HCT116 (cell line): Measurements from ENCODE around the gene MED31. TPM values are rescaled to one million over a fixed set of nuclear protein-coding genes. Genes with fewer than 3 reads are reported as not detected.

Source experiments
- ATAC-seq: fragments of 200-7000 bp; cut with Tn5 transposase; 2 replicates; pipeline ENCODE4 v1.9.1; 2020; ENCODE audit warnings: mild to moderate bottlenecking, moderate library complexity
- BruUV-seq: library from RNA; stranded (reverse); fragments of 400-500 nt; replicated peaks from 2 replicates; lab custom pipeline; 2021; lab: Mats Ljungman, UMichigan
- CTCF ChIA-PET: fragments of 300-600 bp; sonication (Branson Sonifier 250); formaldehyde crosslinking; loops from one replicate; lab custom pipeline; 2021; ENCODE audit warnings: antibody characterized with exemption; lab: Charles Lee
- POLR2A ChIA-PET: fragments of 300-600, 350-600 bp; sonication (Branson Sonifier 250); formaldehyde crosslinking; loops from one replicate; lab custom pipeline; 2021; ENCODE audit warnings: antibody characterized with exemption; lab: Charles Lee
- RAD21 ChIA-PET, 2 experiments: fragments of 300-600 bp; sonication (Branson Sonifier 250); formaldehyde crosslinking; loops; one replicate each; lab custom pipeline; 2023; ENCODE audit warnings: low total read pairs in 2 of 2; ENCODE audit not compliant: uncharacterized antibody in 2 of 2, unreplicated experiment in 2 of 2, low non-redundant PET in 1 of 2; lab: Charles Lee
- DNase-seq: peaks from one replicate; pipeline ENCODE4 v3.0.0-alpha.2; 2010; ENCODE audit warnings: low read depth, low spot score
- H2AFZ ChIP-seq: fragments of 200-600 bp; shearing (Covaris generic), sonication (generic); 2 replicates; pipeline ENCODE4 v1.6.1; 2017; ENCODE audit warnings: low read depth, mixed run types, mixed read lengths, antibody characterized with exemption, low read length; ENCODE audit not compliant: poor library complexity, severe bottlenecking
- H3K27ac ChIP-seq: 2 replicates; pipeline ENCODE4 v1.5.1; 2012; ENCODE audit warnings: low read depth, low read length
- H3K27me3 ChIP-seq: fragments of 200-600 bp; sonication (generic); 2 replicates; pipeline ENCODE4 v1.6.1; 2016; ENCODE audit warnings: mixed run types, low read length, mixed read lengths; ENCODE audit not compliant: insufficient read depth
- H3K36me3 ChIP-seq, 2 experiments: fragments of 200-500 bp in 1 of 2; fragments of 200-600 bp in 1 of 2; sonication (Bioruptor generic) in 1 of 2; sonication (generic) in 1 of 2; 2 replicates each; pipeline versions ENCODE4 v1.5.1 to v1.6.1; 2014 to 2016; ENCODE audit warnings: low read length in 2 of 2, inconsistent platforms in 1 of 2, mixed read lengths in 1 of 2, mixed run types in 1 of 2; ENCODE audit not compliant: insufficient read depth in 2 of 2, control insufficient read depth in 1 of 2
- H3K4me1 ChIP-seq, 2 experiments: fragments of 200-600 bp in 1 of 2; sonication (generic) in 1 of 2; 2 replicates each; pipeline versions ENCODE4 v1.5.1 to v1.6.1; 2012 to 2017; ENCODE audit warnings: low read length in 2 of 2, inconsistent platforms in 1 of 2, mild to moderate bottlenecking in 1 of 2, mixed read lengths in 1 of 2, mixed run types in 1 of 2, moderate library complexity in 1 of 2; ENCODE audit not compliant: insufficient read depth in 2 of 2, control insufficient read depth in 1 of 2
- H3K4me2 ChIP-seq: fragments of 200-600 bp; sonication (generic); 2 replicates; pipeline ENCODE4 v1.6.1; 2017; ENCODE audit warnings: mixed run types, low read length, mixed read lengths
- H3K4me3 ChIP-seq, 2 experiments: fragments of 200-600 bp in 1 of 2; sonication (generic) in 1 of 2; replicated peaks in 1 of 2; 2 replicates each; pipeline ENCODE4 v1.5.1; 2011 to 2016; ENCODE audit warnings: low read length in 2 of 2, control low read depth in 1 of 2, low read depth in 1 of 2, mild to moderate bottlenecking in 1 of 2, mixed read lengths in 1 of 2, mixed run types in 1 of 2
- H3K79me2 ChIP-seq: fragments of 200-600 bp; sonication (generic); 2 replicates; pipeline ENCODE4 v1.6.1; 2017; ENCODE audit warnings: mild to moderate bottlenecking, mixed run types, low read length, moderate library complexity, mixed read lengths; ENCODE audit not compliant: insufficient read depth
- H3K9ac ChIP-seq: fragments of 200-600 bp; sonication (generic); 2 replicates; pipeline ENCODE4 v1.6.1; 2016; ENCODE audit warnings: low read length, mixed read lengths
- H3K9me2 ChIP-seq: fragments of 200-600 bp; sonication (generic), shearing (Covaris generic); 2 replicates; pipeline ENCODE4 v1.6.1; 2017; ENCODE audit warnings: mixed run types, mild to moderate bottlenecking, moderate library complexity; ENCODE audit not compliant: insufficient read depth
- H3K9me3 ChIP-seq, 2 experiments: fragments of 200-500 bp in 1 of 2; fragments of 200-600 bp in 1 of 2; sonication (Bioruptor generic) in 1 of 2; sonication (generic) in 1 of 2; 2 replicates each; pipeline ENCODE4 v1.6.1; 2014 to 2017; ENCODE audit warnings: low read length in 2 of 2, mixed read lengths in 2 of 2, inconsistent platforms in 1 of 2, low read depth in 1 of 2, mild to moderate bottlenecking in 1 of 2, mixed run types in 1 of 2, moderate library complexity in 1 of 2; ENCODE audit not compliant: control insufficient read depth in 1 of 2, insufficient read depth in 1 of 2
- H4K20me1 ChIP-seq: fragments of 200-600 bp; sonication (generic), shearing (Covaris generic); 2 replicates; pipeline ENCODE4 v1.6.1; 2017; ENCODE audit warnings: mixed run types, mild to moderate bottlenecking, moderate library complexity; ENCODE audit not compliant: insufficient read depth
- ATF3 ChIP-seq: IDR thresholded peaks from 2 replicates; pipeline ENCODE4 v1.6.1; 2012
- CBX3 ChIP-seq: IDR thresholded peaks from 2 replicates; pipeline ENCODE4 v1.6.1; 2012; ENCODE audit warnings: low read depth
- CTCF ChIP-seq, 3 experiments: fragments of 200-600 bp in 1 of 3; sonication (generic) in 1 of 3; IDR thresholded peaks in 2 of 3; conservative IDR thresholded peaks in 1 of 3; 2 replicates each; pipeline ENCODE4 v1.5.1; 2012 to 2017; ENCODE audit warnings: low read depth in 2 of 3, low read length in 2 of 3, antibody characterized with exemption in 1 of 3, borderline replicate concordance in 1 of 3, control low read depth in 1 of 3, mild to moderate bottlenecking in 1 of 3, mixed read lengths in 1 of 3, mixed run types in 1 of 3, moderate library complexity in 1 of 3; ENCODE audit not compliant: insufficient read depth in 1 of 3
- EZH2 ChIP-seq: fragments of 200-600 bp; sonication (generic); IDR thresholded peaks from 2 replicates; pipeline ENCODE4 v1.6.1; 2017; ENCODE audit warnings: antibody characterized with exemption, mixed run types
- JUND ChIP-seq: IDR thresholded peaks from 2 replicates; pipeline ENCODE4 v1.6.1; 2012
- MAX ChIP-seq: IDR thresholded peaks from 2 replicates; pipeline ENCODE4 v1.6.1; 2012
- POLR2A ChIP-seq: IDR thresholded peaks from 2 replicates; pipeline ENCODE4 v1.7.0; 2011; ENCODE audit warnings: borderline replicate concordance; ENCODE audit not compliant: insufficient read depth, insufficient read length; ENCODE audit errors: extremely low read depth
- RAD21 ChIP-seq: IDR thresholded peaks from 2 replicates; pipeline ENCODE4 v1.6.1; 2012; ENCODE audit warnings: low read depth, mild to moderate bottlenecking
- SIN3A ChIP-seq: IDR thresholded peaks from 2 replicates; pipeline ENCODE4 v1.6.1; 2012; ENCODE audit warnings: low read depth
- ZFX ChIP-seq: fragments of 450-650 bp; IDR thresholded peaks from 2 replicates; pipeline ENCODE4 v1.6.1; 2017
- intact Hi-C: fragments of 100-400 bp; cut with micrococcal nuclease; formaldehyde crosslinking; loops from 2 replicates; pipeline ENCODE4 v1.10.0; 2022
- total RNA-seq: library from RNA; stranded (reverse); gene quantifications from one replicate; pipeline ENCODE4 v1.2.1, GENCODE V29; 2021; ENCODE audit not compliant: unreplicated experiment
- TF ChIP-seq, protein P1 (sequence below): IDR thresholded peaks from 2 replicates; pipeline ENCODE4 v1.6.1; 2012; ENCODE audit warnings: low read depth

MED31 gene
- total RNA-seq, 1 experiment from 2014 or later: 20.3 TPM

DNA sequence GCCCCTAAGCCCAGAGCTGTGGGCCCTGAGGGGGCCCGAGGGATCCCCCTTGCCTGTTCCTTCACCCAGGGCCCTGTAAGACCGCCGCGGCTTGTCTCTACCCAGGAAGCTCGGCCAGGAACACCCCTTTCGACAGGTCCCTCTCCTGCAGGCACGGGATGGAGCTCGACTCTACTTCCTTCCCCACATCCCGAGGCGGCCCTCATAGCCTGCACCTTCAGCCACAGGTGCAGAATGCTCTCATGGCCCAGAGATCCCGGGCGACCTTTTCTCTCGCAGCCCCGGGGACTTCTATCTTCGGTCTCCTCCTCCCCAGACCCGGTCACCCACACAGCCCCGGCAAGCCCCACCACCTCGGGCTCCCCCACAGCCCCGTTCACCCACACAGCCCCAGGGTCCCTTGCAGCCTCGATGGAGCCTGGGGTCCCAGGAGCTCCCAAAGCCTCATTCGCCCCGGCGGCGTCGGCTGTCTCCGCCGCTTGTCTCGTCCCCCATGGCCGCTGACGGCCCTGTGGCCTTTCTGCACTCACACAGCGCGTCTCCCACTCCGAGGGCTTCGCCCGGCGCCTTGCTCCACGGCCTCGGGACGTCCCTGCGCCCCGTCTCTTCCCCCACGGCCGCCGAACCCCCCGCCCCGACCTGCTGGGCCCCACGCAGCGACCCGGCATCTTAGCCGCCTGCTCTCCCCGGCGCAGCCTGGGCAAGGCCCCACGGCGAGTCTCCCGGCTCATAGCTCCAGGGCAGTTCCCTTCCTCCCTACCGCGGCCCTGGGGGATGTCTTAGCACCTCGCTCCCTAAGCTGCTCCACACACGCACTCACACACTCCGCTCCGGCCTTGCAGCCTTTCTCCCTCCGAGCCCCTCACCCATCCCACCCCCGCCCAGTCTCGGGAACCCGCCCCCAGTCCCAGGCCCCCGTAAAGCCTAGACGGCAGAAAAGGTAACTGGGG, 11.5 kb downstream of the MED31 start:
- peaks cover 11 to 20% of the 10 kb centered on the region in 2 experiments; a peak in 3 of 4 replicates for H3K36me3 ChIP-seq

GRCh38 chr17:6639014-6639585, 12.3 kb downstream of the MED31 start:
- no peak for DNase-seq
- H3K27ac ChIP-seq: peak overlapping the region; percentile 94
- TF ChIP-seq JUND (no peak), CTCF (IDR thresholded peaks at IDR 0.05 in 2 of 3, conservative IDR thresholded peaks at IDR 0.05 in 1 of 3; ENCODE audit: borderline replicate concordance in 1 of 3, insufficient read depth in 1 of 3, low read depth in 2 of 3, low read length in 2 of 3) (no peak), EZH2 (no peak), SIN3A (no peak), MAX (no peak), ZFX (no peak), ATF3 (no peak)
- TF ChIP-seq, protein P1, sequence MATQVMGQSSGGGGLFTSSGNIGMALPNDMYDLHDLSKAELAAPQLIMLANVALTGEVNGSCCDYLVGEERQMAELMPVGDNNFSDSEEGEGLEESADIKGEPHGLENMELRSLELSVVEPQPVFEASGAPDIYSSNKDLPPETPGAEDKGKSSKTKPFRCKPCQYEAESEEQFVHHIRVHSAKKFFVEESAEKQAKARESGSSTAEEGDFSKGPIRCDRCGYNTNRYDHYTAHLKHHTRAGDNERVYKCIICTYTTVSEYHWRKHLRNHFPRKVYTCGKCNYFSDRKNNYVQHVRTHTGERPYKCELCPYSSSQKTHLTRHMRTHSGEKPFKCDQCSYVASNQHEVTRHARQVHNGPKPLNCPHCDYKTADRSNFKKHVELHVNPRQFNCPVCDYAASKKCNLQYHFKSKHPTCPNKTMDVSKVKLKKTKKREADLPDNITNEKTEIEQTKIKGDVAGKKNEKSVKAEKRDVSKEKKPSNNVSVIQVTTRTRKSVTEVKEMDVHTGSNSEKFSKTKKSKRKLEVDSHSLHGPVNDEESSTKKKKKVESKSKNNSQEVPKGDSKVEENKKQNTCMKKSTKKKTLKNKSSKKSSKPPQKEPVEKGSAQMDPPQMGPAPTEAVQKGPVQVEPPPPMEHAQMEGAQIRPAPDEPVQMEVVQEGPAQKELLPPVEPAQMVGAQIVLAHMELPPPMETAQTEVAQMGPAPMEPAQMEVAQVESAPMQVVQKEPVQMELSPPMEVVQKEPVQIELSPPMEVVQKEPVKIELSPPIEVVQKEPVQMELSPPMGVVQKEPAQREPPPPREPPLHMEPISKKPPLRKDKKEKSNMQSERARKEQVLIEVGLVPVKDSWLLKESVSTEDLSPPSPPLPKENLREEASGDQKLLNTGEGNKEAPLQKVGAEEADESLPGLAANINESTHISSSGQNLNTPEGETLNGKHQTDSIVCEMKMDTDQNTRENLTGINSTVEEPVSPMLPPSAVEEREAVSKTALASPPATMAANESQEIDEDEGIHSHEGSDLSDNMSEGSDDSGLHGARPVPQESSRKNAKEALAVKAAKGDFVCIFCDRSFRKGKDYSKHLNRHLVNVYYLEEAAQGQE: no peak

More for the DNA sequence above, 11.5 kb downstream of the MED31 start:
- Histone ChIP-seq H3K79me2 (peaks cover 57% of the 10 kb centered on the region), H2AFZ (no peak overlapping the region), H4K20me1 (no peaks in the 10 kb centered on the region), H3K4me2 (peak overlapping the region; percentile 85), H3K27me3 (no peaks in the 10 kb centered on the region), H3K27ac (peak overlapping the region; percentile 94), H3K4me3 (peak overlapping the region; percentile 79 to 88), H3K9ac (peak overlapping the region; percentile 84), H3K4me1 (peaks cover 13 to 29% of the 10 kb centered on the region in 2 experiments; a peak in 3 of 4 replicates), H3K9me3 (no peaks in the 10 kb centered on the region), H3K9me2 (no peaks in the 10 kb centered on the region)
- DNase-seq: no peak
- TF ChIP-seq SIN3A (no peak), RAD21 (no peak), POLR2A (no peak), CBX3 (no peak), ZFX (no peak)
- ATAC-seq: peak; percentile 34
- intact Hi-C loops: loop anchor here (2.0 to 10.0 kb wide), 2 partner anchors 167 to 1055 kb away; partner anchors contain the start of gene NLRP1
- RAD21 ChIA-PET: no interaction called here
- CTCF ChIA-PET: interaction anchor here (1.2 kb wide), 1 partner anchor 271 kb away, joined by 3 read pairs; no protein-coding TSS in a partner anchor
- no TSS peak for BruUV-seq
- POLR2A ChIA-PET: no interaction called here

More at GRCh38 chr17:6639014-6639585, 12.3 kb downstream of the MED31 start:
- no TSS peak for BruUV-seq
- Histone ChIP-seq H3K4me1 (peaks cover 13 to 29% of the 10 kb centered on the region in 2 experiments; a peak in 3 of 4 replicates), H3K79me2 (peaks cover 49% of the 10 kb centered on the region), H3K36me3 (peaks cover 12 to 25% of the 10 kb centered on the region in 2 experiments; a peak in 3 of 4 replicates), H3K9ac (peak overlapping the region; percentile 84), H3K4me3 (peak overlapping the region; percentile 79 to 88), H3K9me2 (no peaks in the 10 kb centered on the region), H4K20me1 (no peaks in the 10 kb centered on the region), H3K4me2 (peak overlapping the region; percentile 85), H2AFZ (no peak overlapping the region), H3K9me3 (no peaks in the 10 kb centered on the region), H3K27me3 (no peaks in the 10 kb centered on the region)
- RAD21 ChIA-PET: no interaction called here
- CTCF ChIA-PET: interaction anchor here (1.2 kb wide), 1 partner anchor 272 kb away, joined by 3 read pairs; no protein-coding TSS in a partner anchor
- no peak for ATAC-seq
- POLR2A ChIA-PET: no interaction called here
- intact Hi-C loops: no loop called here
